ENCODE results near the gene CCDC3.

DNA sequence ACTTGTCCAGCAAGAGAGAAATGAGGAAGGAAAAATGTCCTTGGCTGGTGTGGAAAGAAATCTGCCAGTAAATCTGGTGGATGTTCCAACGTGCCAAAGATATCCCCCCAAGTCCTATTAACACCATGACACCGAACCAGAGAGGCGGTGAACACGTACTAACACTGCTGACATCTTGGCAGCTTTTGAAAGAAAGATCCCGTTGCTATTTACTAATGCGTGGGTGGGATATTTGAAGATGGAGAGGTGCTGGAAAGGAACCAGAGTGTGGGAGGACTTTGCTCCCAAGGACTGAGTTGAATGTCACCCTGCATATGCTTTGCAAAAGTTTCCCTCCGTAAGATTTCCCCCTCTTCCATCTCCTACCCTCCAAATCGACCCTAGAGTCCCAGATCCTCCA is 7.9 kb downstream of the CCDC3 start:
- TF ChIP-seq, protein P1, sequence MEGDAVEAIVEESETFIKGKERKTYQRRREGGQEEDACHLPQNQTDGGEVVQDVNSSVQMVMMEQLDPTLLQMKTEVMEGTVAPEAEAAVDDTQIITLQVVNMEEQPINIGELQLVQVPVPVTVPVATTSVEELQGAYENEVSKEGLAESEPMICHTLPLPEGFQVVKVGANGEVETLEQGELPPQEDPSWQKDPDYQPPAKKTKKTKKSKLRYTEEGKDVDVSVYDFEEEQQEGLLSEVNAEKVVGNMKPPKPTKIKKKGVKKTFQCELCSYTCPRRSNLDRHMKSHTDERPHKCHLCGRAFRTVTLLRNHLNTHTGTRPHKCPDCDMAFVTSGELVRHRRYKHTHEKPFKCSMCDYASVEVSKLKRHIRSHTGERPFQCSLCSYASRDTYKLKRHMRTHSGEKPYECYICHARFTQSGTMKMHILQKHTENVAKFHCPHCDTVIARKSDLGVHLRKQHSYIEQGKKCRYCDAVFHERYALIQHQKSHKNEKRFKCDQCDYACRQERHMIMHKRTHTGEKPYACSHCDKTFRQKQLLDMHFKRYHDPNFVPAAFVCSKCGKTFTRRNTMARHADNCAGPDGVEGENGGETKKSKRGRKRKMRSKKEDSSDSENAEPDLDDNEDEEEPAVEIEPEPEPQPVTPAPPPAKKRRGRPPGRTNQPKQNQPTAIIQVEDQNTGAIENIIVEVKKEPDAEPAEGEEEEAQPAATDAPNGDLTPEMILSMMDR (IDR thresholded peaks at IDR 0.05), result no peak
- TF ChIP-seq POLR2A (IDR thresholded peaks at IDR 0.05), result no peak

Data from uterus (tissue), 2 donors.